Liver (tissue), 3 donors: Measurements from ENCODE around the gene C2CD5.

Experiments used
- EGR1 ChIP-seq, 2 donors: IDR thresholded peaks; 2 replicates each; pipeline ENCODE4 v1.6.1; 2016 to 2018; ENCODE audit warnings: antibody characterized with exemption in 2 of 2, low read depth in 2 of 2
- JUND ChIP-seq, 2 donors: IDR thresholded peaks; 2 replicates each; pipeline ENCODE4 v1.6.1; 2016; ENCODE audit warnings: antibody characterized with exemption in 2 of 2
- YY1 ChIP-seq: IDR thresholded peaks from 2 replicates; pipeline ENCODE4 v1.6.1; 2016; ENCODE audit warnings: antibody characterized with exemption, mild to moderate bottlenecking
- TF ChIP-seq, protein P1 (sequence below): fragments of 150-350 bp; IDR thresholded peaks from 2 replicates; pipeline ENCODE4 v1.5.1; 2017; ENCODE audit warnings: improper control_type of control experiment, low read depth, low read length; ENCODE audit not compliant: missing input control
- donor health status: healthy.
- donor health status: healthy.

DNA sequence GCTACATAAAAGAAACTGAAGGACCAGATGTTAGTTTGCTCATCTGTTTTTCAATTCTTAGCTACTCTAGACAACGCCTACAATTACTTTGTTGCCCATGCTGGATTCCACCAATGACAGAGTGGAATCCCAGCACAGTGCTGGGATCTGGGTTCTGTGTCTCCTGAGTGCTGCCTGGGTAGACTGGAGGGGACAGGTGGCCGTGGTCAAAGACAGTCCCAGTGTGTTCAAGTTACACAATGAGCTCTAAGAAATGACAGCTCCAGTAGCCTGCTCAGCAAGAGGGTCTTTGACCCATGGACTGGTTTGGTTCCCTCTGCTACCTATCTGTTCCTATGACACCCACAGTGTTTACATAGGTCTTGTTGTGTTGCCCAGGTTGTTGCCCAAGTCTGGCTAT is 38.5 kb downstream of the C2CD5 start:
- TF ChIP-seq, protein P1, sequence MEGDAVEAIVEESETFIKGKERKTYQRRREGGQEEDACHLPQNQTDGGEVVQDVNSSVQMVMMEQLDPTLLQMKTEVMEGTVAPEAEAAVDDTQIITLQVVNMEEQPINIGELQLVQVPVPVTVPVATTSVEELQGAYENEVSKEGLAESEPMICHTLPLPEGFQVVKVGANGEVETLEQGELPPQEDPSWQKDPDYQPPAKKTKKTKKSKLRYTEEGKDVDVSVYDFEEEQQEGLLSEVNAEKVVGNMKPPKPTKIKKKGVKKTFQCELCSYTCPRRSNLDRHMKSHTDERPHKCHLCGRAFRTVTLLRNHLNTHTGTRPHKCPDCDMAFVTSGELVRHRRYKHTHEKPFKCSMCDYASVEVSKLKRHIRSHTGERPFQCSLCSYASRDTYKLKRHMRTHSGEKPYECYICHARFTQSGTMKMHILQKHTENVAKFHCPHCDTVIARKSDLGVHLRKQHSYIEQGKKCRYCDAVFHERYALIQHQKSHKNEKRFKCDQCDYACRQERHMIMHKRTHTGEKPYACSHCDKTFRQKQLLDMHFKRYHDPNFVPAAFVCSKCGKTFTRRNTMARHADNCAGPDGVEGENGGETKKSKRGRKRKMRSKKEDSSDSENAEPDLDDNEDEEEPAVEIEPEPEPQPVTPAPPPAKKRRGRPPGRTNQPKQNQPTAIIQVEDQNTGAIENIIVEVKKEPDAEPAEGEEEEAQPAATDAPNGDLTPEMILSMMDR, result no peak
- TF ChIP-seq YY1 (no peak), JUND (IDR thresholded peaks at IDR 0.05) (no peak), EGR1 (IDR thresholded peaks at IDR 0.05; ENCODE audit: low read depth in 2 of 2) (no peak)
